ENCODE results near the gene GARIN5B.

Gene GARIN5B

DNA sequence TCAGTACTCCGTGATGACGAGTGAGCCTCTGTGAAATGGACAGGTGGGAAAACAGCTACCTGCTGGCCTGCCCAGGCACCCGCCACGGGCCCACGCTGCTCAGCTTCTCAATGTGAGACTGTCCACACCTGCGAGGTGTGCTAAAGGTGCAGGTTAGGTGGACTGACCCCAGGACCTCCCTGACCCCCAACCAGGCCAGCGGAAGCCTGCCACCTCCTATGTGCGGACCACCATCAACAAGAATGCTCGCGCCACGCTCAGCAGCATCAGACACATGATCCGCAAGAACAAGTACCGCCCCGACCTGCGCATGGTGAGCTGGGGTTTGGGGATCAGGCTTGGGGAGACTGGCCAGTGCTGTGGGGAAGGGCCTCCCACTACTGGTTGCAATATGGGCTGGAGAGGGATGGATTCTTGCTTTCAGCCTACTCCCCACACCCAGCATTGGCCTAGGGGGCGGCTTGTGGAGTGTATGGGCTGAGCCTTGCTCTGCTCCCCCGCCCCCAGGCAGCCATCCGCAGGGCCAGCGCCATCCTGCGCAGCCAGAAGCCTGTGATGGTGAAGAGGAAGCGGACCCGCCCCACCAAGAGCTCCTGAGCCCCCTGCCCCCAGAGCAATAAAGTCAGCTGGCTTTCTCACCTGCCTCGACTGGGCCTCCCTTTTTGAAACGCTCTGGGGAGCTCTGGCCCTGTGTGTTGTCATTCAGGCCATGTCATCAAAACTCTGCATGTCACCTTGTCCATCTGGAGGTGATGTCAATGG is 24.9 kb upstream of the GARIN5B start:
- DNase-seq, result no peak

DNA sequence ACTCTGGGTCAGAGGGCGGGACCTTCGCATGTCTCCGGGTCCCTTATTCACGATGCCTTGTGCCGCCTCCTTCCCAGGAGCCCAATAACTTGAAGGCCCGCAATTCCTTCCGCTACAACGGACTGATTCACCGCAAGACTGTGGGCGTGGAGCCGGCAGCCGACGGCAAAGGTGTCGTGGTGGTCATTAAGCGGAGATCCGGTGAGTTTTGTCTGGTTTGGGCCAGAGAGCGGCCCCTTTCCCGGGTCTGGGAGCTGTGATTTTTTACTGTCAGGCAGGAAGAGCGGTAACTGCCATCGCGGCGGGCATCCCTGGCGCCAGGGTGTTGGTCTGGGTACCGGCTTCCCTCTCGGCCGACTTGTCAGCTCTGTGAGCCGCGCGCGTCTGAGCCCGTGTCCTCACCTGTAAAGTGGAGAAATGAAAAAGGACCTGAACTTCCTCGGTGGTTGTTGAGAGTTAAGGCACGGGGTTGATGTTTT is 23.5 kb upstream of the GARIN5B start:
- no peak for DNase-seq

- peak; percentile 97 to 98 for DNase-seq
These were observed 22.8 kb upstream of the GARIN5B start, which contains the start of gene RPL28 for GRCh38 chr19:55385724-55386492. TSS of gene RPL28 (plus strand) at chr19:55385932. CDS start at chr19:55386358, 426 bp downstream.

GRCh38 chr19:55384920-55385723 is 22.1 kb upstream of the GARIN5B start:
- DNase-seq, result peak; percentile 93 to 95

- peak; percentile 23 to 54 for DNase-seq
These were observed 21.3 kb upstream of the GARIN5B start, which contains the start of gene TMEM238 for GRCh38 chr19:55384131-55384919. TSS of gene TMEM238 (minus strand) at chr19:55384292. CDS start at chr19:55384259, 33 bp downstream.

GRCh38 chr19:55383279-55384130 is 20.4 kb upstream of the GARIN5B start:
- DNase-seq, result peak; percentile 19 to 25

- no peak for DNase-seq
These were observed 19.5 kb upstream of the GARIN5B start for GRCh38 chr19:55382522-55383054.

- DNase-seq, result no peak
These were observed 19.0 kb upstream of the GARIN5B start for GRCh38 chr19:55382013-55382412.

DNA sequence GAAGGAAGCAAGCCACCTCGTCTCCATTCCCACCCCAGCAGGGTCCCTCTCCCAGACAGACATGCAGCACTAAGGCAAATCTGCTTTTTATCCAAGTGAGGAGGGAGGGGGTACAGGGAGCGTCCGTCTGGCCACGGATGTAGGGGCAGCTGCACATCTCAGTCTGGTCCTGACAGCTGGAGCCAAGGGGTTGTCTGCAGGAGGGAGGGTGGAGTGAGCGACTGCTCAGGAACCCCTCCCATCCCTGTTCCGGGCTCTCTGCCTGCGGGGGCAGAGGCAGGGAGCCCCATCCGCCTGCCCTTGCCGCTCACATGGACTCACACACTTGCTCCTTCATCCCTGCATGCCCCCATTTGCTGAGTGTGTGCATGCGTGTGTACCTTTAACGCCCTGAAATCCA is 16.1 kb upstream of the GARIN5B start:
- no peak for DNase-seq

GRCh38 chr19:55377356-55378131 is 14.5 kb upstream of the GARIN5B start:
- no peak for DNase-seq

DNA sequence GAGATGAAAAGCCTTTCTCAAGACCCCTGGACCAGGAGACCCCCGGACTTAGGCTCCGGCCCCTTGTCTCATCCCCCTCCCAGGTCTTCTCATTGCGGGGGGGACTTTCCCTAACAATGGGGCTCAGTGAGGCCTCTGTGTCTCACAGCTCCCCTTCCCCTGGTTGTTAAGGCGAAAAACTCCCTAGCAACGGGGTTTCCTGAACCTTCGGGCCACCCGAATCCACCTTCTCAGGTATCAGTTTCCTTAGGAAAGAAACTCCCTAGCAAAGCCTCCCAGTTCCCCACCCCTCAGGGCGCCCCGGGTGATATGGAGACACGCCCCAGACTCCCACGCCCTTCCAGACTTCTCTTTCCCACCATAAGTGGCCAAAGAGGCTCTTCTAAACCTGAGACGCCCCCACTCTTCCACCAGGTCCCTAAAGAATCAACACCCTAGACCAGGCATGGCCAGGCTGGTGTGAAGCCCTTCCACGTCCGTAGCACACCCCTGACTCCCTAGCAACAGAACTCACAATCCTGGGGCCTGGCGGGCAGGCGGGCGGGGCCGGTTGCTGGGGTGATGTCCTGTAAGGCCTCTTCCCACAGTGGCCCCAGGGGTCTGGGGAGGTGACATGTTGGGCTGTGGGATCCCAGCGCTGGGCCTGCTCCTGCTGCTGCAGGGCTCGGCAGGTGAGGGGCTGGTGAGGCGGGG is 13.3 kb upstream of the GARIN5B start, which contains the start of gene TMEM190:
TMEM190 (plus strand) TSS at position 586 of the 693 bp plus-strand sequence; CDS start at position 614, 28 bp downstream.
- DNase-seq, result no peak

DNA sequence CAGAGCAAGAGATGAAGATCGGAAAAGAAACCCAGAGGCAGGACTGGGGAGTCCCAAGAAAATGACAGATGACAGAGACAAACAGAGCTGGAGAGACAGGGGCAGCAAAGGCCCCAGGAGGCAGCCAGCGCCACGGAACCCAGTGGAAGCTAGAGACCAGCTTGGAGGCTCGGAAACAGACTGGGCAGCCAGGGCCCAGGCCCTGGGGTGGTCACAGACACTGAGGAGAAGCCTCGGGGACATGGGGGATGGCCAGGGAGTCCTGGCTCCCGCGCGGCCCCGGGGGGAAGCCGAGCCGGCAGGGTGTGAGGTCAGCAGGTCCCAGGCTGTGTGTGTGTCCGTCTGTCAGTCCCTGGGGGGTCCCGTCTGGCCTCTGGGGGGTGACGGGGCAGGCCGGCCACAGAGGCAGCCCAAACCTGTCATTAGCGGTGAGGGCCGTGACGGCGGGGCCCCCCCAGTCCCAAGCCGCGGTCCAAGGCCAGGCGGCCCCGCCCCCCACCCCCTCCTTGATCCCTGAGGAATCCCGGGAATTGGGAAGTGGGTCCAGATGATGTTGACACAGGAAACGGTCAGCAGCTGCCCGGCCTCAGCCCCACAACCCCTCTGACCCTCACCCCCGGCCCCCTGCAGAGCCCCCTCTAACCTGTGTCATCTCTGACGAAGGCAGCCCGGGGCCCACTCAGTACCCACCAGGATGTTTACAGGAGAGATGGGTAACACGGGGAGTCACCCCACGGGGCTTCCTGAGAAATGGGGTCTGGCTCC is 11.1 kb upstream of the GARIN5B start:
- DNase-seq, result no peak

- DNase-seq, result no peak
These were observed 10.4 kb upstream of the GARIN5B start for GRCh38 chr19:55373306-55373992.

DNA sequence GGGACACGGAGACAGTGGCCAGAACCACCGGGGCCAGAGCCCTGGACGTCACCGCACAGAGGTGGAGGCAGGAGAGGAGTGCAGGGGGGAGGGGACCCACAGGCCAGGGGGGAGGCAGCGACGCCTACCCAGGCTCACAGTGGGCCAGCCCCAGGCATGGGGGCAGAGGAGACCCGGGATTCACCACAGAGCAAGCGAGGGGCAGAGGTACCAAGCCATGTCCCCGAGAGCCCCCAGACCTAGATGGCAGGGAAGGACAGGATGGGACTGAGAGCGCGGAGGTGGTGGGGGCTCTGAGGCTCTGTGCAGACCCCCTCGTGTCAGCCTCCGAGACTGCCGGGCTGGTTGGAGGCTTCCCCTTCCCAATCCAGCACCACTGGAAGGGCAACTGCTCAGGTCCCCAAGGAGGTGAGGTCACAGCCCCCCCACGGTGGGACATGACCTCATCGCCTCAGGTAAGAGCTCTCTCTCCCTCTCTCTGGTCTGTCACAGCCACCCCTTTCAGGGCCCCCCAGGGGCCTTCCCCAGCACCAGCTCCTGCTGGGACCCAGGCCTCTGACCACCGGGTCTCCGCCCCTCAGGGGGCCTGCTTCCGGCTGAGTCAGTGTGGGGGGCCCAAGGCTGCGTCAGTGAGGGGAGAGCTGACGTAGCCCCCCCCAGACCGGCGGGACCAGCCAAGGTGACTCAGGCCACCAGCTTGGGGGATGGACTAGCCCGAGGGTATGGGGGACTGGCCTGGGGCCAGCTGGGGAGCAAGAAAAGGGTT is 9.4 kb upstream of the GARIN5B start:
- DNase-seq, result no peak

GRCh38 chr19:55370305-55370988 is 7.4 kb upstream of the GARIN5B start, which contains the start of gene IL11:
TSS of gene IL11 (minus strand) at chr19:55370463. CDS start at chr19:55370310, 153 bp downstream.
- DNase-seq, result no peak

DNA sequence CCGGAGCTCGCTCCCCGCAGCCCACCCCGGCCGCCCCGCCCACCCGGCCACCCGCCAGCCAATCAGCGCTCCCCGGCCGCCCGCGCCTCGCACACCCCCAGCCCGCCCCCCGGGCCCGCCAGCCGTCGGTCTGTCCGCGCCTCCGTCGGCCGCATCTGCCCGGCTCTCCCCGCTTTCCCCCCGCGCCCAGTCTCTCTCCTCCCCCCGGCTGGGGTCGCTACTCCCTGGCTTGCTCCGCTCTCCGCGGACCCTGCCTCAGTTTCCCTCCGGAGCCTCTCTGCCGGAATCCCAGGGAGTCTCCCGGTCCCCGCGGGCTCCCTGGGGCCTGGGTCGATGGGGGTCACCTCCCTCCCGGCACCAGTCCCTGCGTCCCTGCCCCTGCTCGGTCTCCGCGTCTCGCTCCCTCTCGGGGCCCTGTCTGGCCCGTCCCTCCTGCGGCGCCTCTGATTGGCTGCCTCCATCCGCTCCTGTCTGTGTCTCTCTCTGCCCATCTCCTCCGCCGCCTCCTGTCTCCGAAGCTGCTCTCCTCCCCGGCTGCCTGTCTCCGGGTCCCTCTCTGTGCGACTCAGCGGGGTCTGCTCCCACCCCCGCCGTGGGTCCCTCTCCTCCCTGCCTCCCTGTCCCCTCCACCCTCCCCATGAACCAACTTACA is 6.7 kb upstream of the GARIN5B start:
- DNase-seq, result no peak
